A549 (cell line): ENCODE measurements around the gene RIMS3. TPM values are rescaled to one million over a fixed set of nuclear protein-coding genes. Genes with fewer than 3 reads are reported as not detected.
A peak's percentile ranks its signal among the peaks of the same experiment; 100 is the strongest.
"Not testable (repeated sequence)": the region's sequence is repeated elsewhere in the genome, so short reads cannot be mapped to it uniquely, and the experiment has no call there.

Source experiments
- ATAC-seq, 2 experiments: fragments of 200-7000 bp in 1 of 2; fragments of >200 bp in 1 of 2; cut with Nextera tagmentation in 1 of 2; cut with Tn5 transposase in 1 of 2; 3 replicates each; pipeline versions ENCODE4 v1.8.0 to v1.9.1; 2018 to 2020; ENCODE audit warnings: mild to moderate bottlenecking in 1 of 2, moderate library complexity in 1 of 2
- CTCF ChIA-PET: fragments of 300-600 bp; sonication (Branson Sonifier 250); formaldehyde crosslinking; extraction: SDS; loops from one replicate; lab custom pipeline; 2021; ENCODE audit warnings: antibody characterized with exemption, inconsistent platforms; lab: Yijun Ruan, JAX
- POLR2A ChIA-PET: fragments of 350-600 bp; formaldehyde crosslinking; extraction: SDS; loops from one replicate; lab custom pipeline; 2021; ENCODE audit warnings: antibody characterized with exemption, inconsistent platforms; lab: Yijun Ruan, JAX
- DNase-seq, 2 experiments: peaks; one replicate each; pipeline versions ENCODE4 v3.0.0 to v3.0.0-alpha.2; 2011 to 2016; ENCODE audit warnings: low read depth in 1 of 2, low spot score in 1 of 2
- FAIRE-seq: peaks from 2 replicates; lab custom pipeline; 2011; peaks lifted over from hg19 to GRCh38; lab: Jason Lieb, UNC
- H3K27ac ChIP-seq, 2 experiments: fragments of >200 bp; sonication (Bioruptor Twin); formaldehyde crosslinking; 3 replicates each; pipeline ENCODE4 v1.5.1; 2016 to 2017
- H3K4me1 ChIP-seq: fragments of >200 bp; sonication (Bioruptor Twin); formaldehyde crosslinking; 3 replicates; pipeline ENCODE4 v1.6.1; 2016
- H3K4me2 ChIP-seq: fragments of >200 bp; sonication (Bioruptor Twin); formaldehyde crosslinking; 3 replicates; pipeline ENCODE4 v1.6.1; 2016
- H3K4me3 ChIP-seq: fragments of >200 bp; sonication (Bioruptor Twin); formaldehyde crosslinking; 3 replicates; pipeline ENCODE4 v1.5.1; 2016
- H3K9me3 ChIP-seq: fragments of >200 bp; sonication (Bioruptor Twin); formaldehyde crosslinking; 3 replicates; pipeline ENCODE4 v1.6.1; 2016
- CBX2 ChIP-seq: fragments of 200-600 bp; sonication (generic); IDR thresholded peaks from 2 replicates; pipeline ENCODE4 v1.6.1; 2016; ENCODE audit warnings: low read depth, mild to moderate bottlenecking, borderline replicate concordance
- CBX8 ChIP-seq: fragments of 200-600 bp; sonication (generic); IDR thresholded peaks from 2 replicates; pipeline ENCODE4 v1.6.1; 2016
- CHD2 ChIP-seq: fragments of 150-350 bp; IDR thresholded peaks from 2 replicates; pipeline ENCODE4 v1.6.1; 2014; ENCODE audit warnings: low read length; ENCODE audit not compliant: partially characterized antibody
- CHD4 ChIP-seq: fragments of 200-600 bp; sonication (generic); IDR thresholded peaks from 2 replicates; pipeline ENCODE4 v1.6.1; 2016; ENCODE audit warnings: antibody characterized with exemption, mild to moderate bottlenecking, borderline replicate concordance
- ESRRA ChIP-seq: fragments of 150-350 bp; IDR thresholded peaks from 2 replicates; pipeline ENCODE4 v1.6.1; 2014; ENCODE audit warnings: mild to moderate bottlenecking, low read length, borderline replicate concordance
- FOSB ChIP-seq: fragments of 250-450 bp; sonication (Bioruptor Pico); IDR thresholded peaks from 2 replicates; pipeline ENCODE4 v1.5.0; 2020; ENCODE audit warnings: mild to moderate bottlenecking, moderate library complexity
- FOSL2 ChIP-seq, 2 experiments: fragments of 450-650 bp in 1 of 2; fragments of >200 bp in 1 of 2; sonication (Bioruptor Twin) in 1 of 2; formaldehyde crosslinking; IDR thresholded peaks; 2 replicates each; pipeline versions ENCODE4 v1.5.0 to v1.6.1; 2016 to 2020; ENCODE audit warnings: mild to moderate bottlenecking in 1 of 2, moderate library complexity in 1 of 2
- HDAC2 ChIP-seq: fragments of 200-600 bp; sonication (generic); IDR thresholded peaks from 2 replicates; pipeline ENCODE4 v1.6.1; 2016
- HOXB13 ChIP-seq: fragments of 250-450 bp; sonication (Bioruptor Pico); IDR thresholded peaks from 2 replicates; pipeline ENCODE4 v1.5.0; 2020; ENCODE audit warnings: low read depth, mild to moderate bottlenecking, moderate library complexity
- KDM1A ChIP-seq: fragments of 200-600 bp; sonication (generic); IDR thresholded peaks from 2 replicates; pipeline ENCODE4 v1.6.1; 2016; ENCODE audit warnings: low read depth, mild to moderate bottlenecking
- MYC ChIP-seq: IDR thresholded peaks from 2 replicates; pipeline ENCODE4 v1.6.1; 2012; ENCODE audit warnings: mild to moderate bottlenecking, inconsistent platforms, low read length, improper control_type of control experiment, borderline replicate concordance
- NR3C1 ChIP-seq: fragments of >200 bp; sonication (Bioruptor Twin); formaldehyde crosslinking; IDR thresholded peaks from 3 replicates; pipeline ENCODE4 v1.6.1; 2017
- PHF8 ChIP-seq: fragments of 200-600 bp; sonication (generic); IDR thresholded peaks from 2 replicates; pipeline ENCODE4 v1.6.1; 2016; ENCODE audit warnings: low read depth, mild to moderate bottlenecking, antibody characterized with exemption, moderate library complexity, borderline replicate concordance
- POLR2AphosphoS2 ChIP-seq: conservative IDR thresholded peaks from 2 replicates; pipeline ENCODE4 v1.6.1; 2012; ENCODE audit warnings: low read length, improper control_type of control experiment, inconsistent platforms
- RAD21 ChIP-seq, 2 experiments: fragments of >200 bp in 1 of 2; sonication (Bioruptor Twin) in 1 of 2; formaldehyde crosslinking in 1 of 2; IDR thresholded peaks in 1 of 2; conservative IDR thresholded peaks in 1 of 2; 2 replicates in 1 of 2; 3 replicates in 1 of 2; pipeline ENCODE4 v1.6.1; 2012 to 2018; ENCODE audit warnings: inconsistent platforms in 1 of 2
- RARB ChIP-seq: fragments of 250-450 bp; sonication (Bioruptor Pico); IDR thresholded peaks from 2 replicates; pipeline ENCODE4 v1.8.0; 2021; ENCODE audit warnings: mild to moderate bottlenecking, moderate library complexity
- SREBF2 ChIP-seq: fragments of 450-650 bp; IDR thresholded peaks from 2 replicates; pipeline ENCODE4 v1.6.1; 2014; ENCODE audit warnings: mild to moderate bottlenecking, moderate library complexity
- TFCP2L1 ChIP-seq: fragments of 250-450 bp; sonication (Bioruptor Pico); IDR thresholded peaks from 2 replicates; pipeline ENCODE4 v1.5.0; 2021; ENCODE audit warnings: mild to moderate bottlenecking
- TP53 ChIP-seq: fragments of 250-450 bp; sonication (Bioruptor Pico); IDR thresholded peaks from 2 replicates; pipeline ENCODE4 v1.5.0; 2021; ENCODE audit warnings: mild to moderate bottlenecking, moderate library complexity
- WGBS: methylation state at CpG from one replicate; pipeline ENCODE4 v1.1.6; 2017; ENCODE audit errors: missing lambda C conversion rate; 5-methylcytosine and 5-hydroxymethylcytosine counted together
- polyA plus RNA-seq, 4 experiments: library from polyadenylated mRNA; depleted of rRNA in 3 of 4; stranded (reverse); fragments of >200 nt; fragmentation: RNase III in 1 of 4; extraction: RNeasy Plus Mini Kit Qiagen cat#74134 plus additional on column Dnase treatment in 1 of 4; gene quantifications; 2 replicates in 3 of 4; 3 replicates in 1 of 4; pipeline ENCODE4 v1.2.3, GENCODE V29; 2011 to 2017
- TF ChIP-seq, protein P1 (sequence below): fragments of 450-650 bp; IDR thresholded peaks from 2 replicates; pipeline ENCODE4 v1.6.1; 2014; ENCODE audit warnings: antibody characterized with exemption
- TF ChIP-seq, protein P2 (sequence below): IDR thresholded peaks from 2 replicates; pipeline ENCODE4 v1.6.1; 2012
- TF ChIP-seq, protein P3 (sequence below): fragments of >200 bp; sonication (Bioruptor Twin); formaldehyde crosslinking; IDR thresholded peaks from 3 replicates; pipeline ENCODE4 v1.5.1; 2016
- TF ChIP-seq, protein P4 (sequence below): fragments of 150-350 bp; IDR thresholded peaks from 2 replicates; pipeline ENCODE4 v1.6.1; 2014; ENCODE audit warnings: low read depth, mild to moderate bottlenecking, low read length

The RIMS3 gene
- polyA plus RNA-seq, 2 of the 4 experiments (the other 2 are of a cell fraction): 1.5 to 1.9 TPM

DNA sequence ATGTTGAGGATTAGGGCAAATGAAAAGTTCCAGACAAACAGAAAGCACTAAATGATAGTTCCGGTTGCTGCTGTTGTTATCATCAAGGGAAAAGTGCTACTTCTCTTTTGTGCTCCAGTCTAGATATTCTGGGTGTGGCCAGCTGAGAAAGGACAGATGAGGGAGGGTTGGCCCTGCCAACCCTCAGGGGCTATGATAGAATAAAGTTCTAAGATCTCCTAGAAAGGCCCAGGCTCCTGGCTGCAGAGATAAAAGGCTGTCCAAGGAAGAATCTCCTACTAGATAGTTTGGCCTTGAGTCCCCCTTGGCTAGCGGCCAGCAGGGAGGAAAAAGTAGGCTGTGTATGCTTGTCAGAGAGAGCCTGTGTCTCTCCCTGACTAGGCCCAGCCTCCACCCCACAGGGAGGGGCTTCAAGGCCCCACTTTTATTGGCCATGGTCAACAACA is 31.5 kb downstream of the RIMS3 start:
- no peak for FAIRE-seq
- Histone ChIP-seq H3K4me2 (no peak overlapping the region), H3K4me3 (no peak overlapping the region), H3K4me1 (no peaks in the 10 kb centered on the region), H3K9me3 (no peaks in the 10 kb centered on the region), H3K27ac (no peak overlapping the region)
- no peak for DNase-seq
- WGBS: 52% methylated on average over 2 of the region's 2 CpGs
- no peak for TF ChIP-seq CHD2
- TF ChIP-seq, protein P1, sequence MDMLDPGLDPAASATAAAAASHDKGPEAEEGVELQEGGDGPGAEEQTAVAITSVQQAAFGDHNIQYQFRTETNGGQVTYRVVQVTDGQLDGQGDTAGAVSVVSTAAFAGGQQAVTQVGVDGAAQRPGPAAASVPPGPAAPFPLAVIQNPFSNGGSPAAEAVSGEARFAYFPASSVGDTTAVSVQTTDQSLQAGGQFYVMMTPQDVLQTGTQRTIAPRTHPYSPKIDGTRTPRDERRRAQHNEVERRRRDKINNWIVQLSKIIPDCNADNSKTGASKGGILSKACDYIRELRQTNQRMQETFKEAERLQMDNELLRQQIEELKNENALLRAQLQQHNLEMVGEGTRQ: no peak
- TF ChIP-seq CBX8: no peak
- no peak for TF ChIP-seq ESRRA
- TF ChIP-seq CBX2: no peak
- TF ChIP-seq HOXB13: no peak
- TF ChIP-seq NR3C1: no peak
- TF ChIP-seq, protein P2, sequence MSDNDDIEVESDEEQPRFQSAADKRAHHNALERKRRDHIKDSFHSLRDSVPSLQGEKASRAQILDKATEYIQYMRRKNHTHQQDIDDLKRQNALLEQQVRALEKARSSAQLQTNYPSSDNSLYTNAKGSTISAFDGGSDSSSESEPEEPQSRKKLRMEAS: no peak
- TF ChIP-seq, protein P3, sequence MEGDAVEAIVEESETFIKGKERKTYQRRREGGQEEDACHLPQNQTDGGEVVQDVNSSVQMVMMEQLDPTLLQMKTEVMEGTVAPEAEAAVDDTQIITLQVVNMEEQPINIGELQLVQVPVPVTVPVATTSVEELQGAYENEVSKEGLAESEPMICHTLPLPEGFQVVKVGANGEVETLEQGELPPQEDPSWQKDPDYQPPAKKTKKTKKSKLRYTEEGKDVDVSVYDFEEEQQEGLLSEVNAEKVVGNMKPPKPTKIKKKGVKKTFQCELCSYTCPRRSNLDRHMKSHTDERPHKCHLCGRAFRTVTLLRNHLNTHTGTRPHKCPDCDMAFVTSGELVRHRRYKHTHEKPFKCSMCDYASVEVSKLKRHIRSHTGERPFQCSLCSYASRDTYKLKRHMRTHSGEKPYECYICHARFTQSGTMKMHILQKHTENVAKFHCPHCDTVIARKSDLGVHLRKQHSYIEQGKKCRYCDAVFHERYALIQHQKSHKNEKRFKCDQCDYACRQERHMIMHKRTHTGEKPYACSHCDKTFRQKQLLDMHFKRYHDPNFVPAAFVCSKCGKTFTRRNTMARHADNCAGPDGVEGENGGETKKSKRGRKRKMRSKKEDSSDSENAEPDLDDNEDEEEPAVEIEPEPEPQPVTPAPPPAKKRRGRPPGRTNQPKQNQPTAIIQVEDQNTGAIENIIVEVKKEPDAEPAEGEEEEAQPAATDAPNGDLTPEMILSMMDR: no peak
- TF ChIP-seq HDAC2: no peak
- ATAC-seq: no peak
- POLR2A ChIA-PET: no interaction called here
- CTCF ChIA-PET: no interaction called here

DNA sequence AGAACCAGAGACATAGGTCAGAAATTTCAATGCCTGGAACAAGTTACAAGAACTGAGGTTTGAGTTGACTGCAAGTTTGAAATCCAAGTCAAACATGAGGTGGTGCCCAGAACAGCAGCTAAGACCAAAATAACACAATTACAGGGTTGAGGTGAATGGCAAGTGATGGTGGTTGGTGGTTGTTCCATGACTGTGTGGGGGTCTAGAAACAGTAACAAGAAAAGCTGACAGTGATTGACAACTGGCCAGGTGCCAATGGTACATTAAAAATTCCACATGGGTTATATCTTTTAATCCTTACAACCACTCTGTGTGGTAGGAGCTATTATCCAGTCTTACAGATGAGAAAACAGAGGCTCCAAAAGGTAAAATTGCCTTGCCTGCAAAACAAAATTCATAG is 32.0 kb downstream of the RIMS3 start:
- CTCF ChIA-PET: interaction anchor here (1.2 kb wide), 1 partner anchor 35 kb away, joined by 4 read pairs; no protein-coding TSS in a partner anchor
- FAIRE-seq: no peak
- TF ChIP-seq CHD4 (no peak), FOSB (CRISPR knock-in tag) (no peak), KDM1A (no peak), FOSL2 (IDR thresholded peaks at IDR 0.05) (no peak), FOSL2 (CRISPR knock-in tag; IDR thresholded peaks at IDR 0.05) (no peak), CHD2 (no peak), PHF8 (no peak), SREBF2 (no peak)

DNA sequence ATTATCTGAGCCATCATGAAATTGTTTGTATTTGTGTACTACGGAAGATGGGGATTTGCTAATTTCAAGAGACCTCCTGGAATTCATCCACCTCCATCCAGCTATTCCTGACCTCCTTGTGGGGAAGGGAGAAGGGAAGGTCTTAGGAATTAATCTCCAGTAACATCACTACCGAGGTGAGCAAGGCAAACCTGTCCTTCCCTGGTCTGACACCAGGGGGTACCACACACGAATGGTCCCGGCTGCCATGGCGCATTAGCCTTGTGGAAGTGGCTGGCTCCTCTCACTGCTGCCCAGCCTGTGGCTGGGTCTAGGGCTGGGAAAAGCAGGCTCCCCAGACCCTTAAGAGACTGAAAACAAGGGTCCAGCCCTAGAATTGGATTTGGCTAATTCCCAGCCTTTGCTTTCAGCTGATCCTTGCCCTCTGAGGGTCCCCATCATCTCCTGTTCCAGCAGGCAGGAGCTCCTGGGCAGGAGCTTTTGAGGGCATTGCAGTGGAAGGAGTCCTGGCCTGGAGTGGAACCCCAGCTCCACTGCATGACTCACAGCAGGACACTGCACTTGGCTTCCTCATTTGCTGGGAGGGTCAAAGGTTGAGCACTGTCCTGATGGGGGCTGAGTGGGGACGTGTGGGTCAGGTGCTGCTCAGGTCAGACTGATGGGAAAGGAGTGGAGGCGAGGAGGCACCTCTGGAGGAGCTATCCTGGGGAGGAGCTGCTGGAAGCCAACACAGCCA is 34.8 kb downstream of the RIMS3 start:
- H3K4me2 ChIP-seq: no peak overlapping the region
- no peak overlapping the region for H3K27ac ChIP-seq
- FAIRE-seq (no peak), DNase-seq (peak; percentile 10 to 33)
- ChIA-PET CTCF (interaction anchor here (0.6 to 1.6 kb wide), 6 partner anchors 12 to 44 kb away, joined by 3 to 7 read pairs (median 3); no protein-coding TSS in a partner anchor), POLR2A (no interaction called here)
- H3K4me1 ChIP-seq: no peaks in the 10 kb centered on the region
- TF ChIP-seq RAD21 (conservative IDR thresholded peaks at IDR 0.05 in 1 of 2, IDR thresholded peaks at IDR 0.05 in 1 of 2) (peak in 1 of 2 experiments; percentile 8; a peak in 1 of 5 replicates), TP53 (CRISPR knock-in tag) (no peak), RARB (CRISPR knock-in tag) (no peak), MYC (no peak), KDM1A (no peak), TFCP2L1 (CRISPR knock-in tag) (no peak), POLR2AphosphoS2 (no peak)
- TF ChIP-seq, protein P4, sequence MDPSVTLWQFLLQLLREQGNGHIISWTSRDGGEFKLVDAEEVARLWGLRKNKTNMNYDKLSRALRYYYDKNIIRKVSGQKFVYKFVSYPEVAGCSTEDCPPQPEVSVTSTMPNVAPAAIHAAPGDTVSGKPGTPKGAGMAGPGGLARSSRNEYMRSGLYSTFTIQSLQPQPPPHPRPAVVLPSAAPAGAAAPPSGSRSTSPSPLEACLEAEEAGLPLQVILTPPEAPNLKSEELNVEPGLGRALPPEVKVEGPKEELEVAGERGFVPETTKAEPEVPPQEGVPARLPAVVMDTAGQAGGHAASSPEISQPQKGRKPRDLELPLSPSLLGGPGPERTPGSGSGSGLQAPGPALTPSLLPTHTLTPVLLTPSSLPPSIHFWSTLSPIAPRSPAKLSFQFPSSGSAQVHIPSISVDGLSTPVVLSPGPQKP: no peak
- TF ChIP-seq, protein P3: peak; percentile 24; the same call in 2 of the 3 replicates
- TF ChIP-seq, all 56 proteins: peak for 2
- ATAC-seq: peak in 1 of 2 experiments; percentile 83; a peak in 3 of 6 replicates
- WGBS: 60% methylated on average over 6 of the region's 7 CpGs
- no peaks in the 10 kb centered on the region for H3K9me3 ChIP-seq
- H3K4me3 ChIP-seq: no peak overlapping the region

More for the DNA sequence above, 32.0 kb downstream of the RIMS3 start:
- Histone ChIP-seq H3K4me1 (no peaks in the 10 kb centered on the region), H3K4me2 (no peak overlapping the region), H3K9me3 (no peaks in the 10 kb centered on the region), H3K4me3 (no peak overlapping the region), H3K27ac (no peak overlapping the region)
- DNase-seq (no peak), ATAC-seq (no peak)
- POLR2A ChIA-PET: no interaction called here

DNA sequence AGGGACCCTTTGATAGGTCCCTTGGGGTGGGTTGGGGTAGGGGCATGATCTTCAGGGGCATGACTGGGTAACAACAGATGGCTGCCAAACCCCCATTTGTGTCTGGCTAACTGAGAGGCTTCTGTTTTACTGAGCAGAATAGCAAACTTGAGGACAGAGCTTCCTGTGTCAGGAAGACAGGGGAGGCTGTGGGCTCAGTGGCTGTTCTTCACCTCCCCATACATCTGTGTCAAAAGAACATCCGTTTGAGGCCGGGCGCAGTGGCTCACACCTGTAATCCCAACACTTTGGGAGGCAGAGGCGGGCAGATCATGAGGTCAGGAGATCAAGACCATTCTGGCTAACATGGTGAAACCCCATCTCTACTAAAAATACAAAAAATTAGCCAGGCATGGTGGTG is 35.9 kb downstream of the RIMS3 start:
- H3K4me2 ChIP-seq, DNase-seq, H3K27ac ChIP-seq, POLR2A ChIA-PET, H3K9me3 ChIP-seq, FAIRE-seq, ATAC-seq, H3K4me3 ChIP-seq, H3K4me1 ChIP-seq: not testable (repeated sequence)
- CTCF ChIA-PET: interaction anchor here (0.6 to 1.1 kb wide), 4 partner anchors 17 to 45 kb away, joined by 3 read pairs; no protein-coding TSS in a partner anchor
- 84% methylated on average over 4 of the region's 4 CpGs for WGBS
